Measurements from ENCODE around the gene PALD1.

DNA sequence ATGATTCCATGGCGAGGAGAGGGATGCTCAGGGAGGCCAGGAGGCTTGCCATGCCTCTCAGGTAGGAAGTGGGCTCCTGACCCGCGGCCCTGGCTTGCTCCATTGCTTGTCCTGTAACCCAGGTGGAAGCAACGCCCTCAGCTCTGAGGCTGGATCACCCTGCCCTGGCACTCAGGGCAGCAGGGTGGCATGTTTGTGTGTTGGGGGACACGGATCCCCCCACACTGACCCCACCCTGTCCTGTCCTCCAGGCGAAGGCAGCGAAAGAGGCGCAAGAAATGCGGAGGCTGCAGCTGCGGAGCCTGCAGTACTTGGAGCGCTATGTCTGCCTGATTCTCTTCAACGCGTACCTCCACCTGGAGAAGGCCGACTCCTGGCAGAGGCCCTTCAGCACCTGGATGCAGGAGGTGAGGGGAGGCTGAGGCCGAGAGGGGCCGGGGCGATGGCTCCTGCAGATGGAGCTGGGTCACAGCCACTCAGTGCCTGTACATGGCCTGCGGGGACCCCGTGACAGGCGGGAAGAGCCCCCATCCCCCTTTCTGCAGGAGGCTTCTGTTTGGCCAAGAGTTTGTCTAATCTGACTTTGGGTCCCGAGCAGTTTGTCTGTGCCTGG lies 85.7 kb downstream of the PALD1 start:
- TF ChIP-seq, protein P1, sequence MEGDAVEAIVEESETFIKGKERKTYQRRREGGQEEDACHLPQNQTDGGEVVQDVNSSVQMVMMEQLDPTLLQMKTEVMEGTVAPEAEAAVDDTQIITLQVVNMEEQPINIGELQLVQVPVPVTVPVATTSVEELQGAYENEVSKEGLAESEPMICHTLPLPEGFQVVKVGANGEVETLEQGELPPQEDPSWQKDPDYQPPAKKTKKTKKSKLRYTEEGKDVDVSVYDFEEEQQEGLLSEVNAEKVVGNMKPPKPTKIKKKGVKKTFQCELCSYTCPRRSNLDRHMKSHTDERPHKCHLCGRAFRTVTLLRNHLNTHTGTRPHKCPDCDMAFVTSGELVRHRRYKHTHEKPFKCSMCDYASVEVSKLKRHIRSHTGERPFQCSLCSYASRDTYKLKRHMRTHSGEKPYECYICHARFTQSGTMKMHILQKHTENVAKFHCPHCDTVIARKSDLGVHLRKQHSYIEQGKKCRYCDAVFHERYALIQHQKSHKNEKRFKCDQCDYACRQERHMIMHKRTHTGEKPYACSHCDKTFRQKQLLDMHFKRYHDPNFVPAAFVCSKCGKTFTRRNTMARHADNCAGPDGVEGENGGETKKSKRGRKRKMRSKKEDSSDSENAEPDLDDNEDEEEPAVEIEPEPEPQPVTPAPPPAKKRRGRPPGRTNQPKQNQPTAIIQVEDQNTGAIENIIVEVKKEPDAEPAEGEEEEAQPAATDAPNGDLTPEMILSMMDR (IDR thresholded peaks at IDR 0.05; ENCODE audit: insufficient read depth, low read length, poor library complexity, severe bottlenecking), result no peak
- TF ChIP-seq EZH2phosphoT487 (conservative IDR thresholded peaks at IDR 0.05; ENCODE audit: low read length), result no peak

Data from SU-DHL-6 (cell line).